ENCODE measurements around the gene TKTL2.

GRCh38 chr4:163493643-163494359 lies 20.2 kb upstream of the TKTL2 start:
- TF ChIP-seq, protein P1, sequence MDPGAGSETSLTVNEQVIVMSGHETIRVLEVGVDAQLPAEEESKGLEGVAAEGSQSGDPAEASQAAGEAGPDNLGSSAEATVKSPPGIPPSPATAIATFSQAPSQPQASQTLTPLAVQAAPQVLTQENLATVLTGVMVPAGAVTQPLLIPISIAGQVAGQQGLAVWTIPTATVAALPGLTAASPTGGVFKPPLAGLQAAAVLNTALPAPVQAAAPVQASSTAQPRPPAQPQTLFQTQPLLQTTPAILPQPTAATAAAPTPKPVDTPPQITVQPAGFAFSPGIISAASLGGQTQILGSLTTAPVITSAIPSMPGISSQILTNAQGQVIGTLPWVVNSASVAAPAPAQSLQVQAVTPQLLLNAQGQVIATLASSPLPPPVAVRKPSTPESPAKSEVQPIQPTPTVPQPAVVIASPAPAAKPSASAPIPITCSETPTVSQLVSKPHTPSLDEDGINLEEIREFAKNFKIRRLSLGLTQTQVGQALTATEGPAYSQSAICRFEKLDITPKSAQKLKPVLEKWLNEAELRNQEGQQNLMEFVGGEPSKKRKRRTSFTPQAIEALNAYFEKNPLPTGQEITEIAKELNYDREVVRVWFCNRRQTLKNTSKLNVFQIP (CRISPR knock-in tag; IDR thresholded peaks at IDR 0.05; ENCODE audit: borderline replicate concordance, low read depth), result no peak
- TF ChIP-seq ZFP3 (CRISPR knock-in tag; IDR thresholded peaks at IDR 0.05) (no peak), ZNF8 (CRISPR knock-in tag; IDR thresholded peaks at IDR 0.05) (no peak)
- TF ChIP-seq, protein P2, sequence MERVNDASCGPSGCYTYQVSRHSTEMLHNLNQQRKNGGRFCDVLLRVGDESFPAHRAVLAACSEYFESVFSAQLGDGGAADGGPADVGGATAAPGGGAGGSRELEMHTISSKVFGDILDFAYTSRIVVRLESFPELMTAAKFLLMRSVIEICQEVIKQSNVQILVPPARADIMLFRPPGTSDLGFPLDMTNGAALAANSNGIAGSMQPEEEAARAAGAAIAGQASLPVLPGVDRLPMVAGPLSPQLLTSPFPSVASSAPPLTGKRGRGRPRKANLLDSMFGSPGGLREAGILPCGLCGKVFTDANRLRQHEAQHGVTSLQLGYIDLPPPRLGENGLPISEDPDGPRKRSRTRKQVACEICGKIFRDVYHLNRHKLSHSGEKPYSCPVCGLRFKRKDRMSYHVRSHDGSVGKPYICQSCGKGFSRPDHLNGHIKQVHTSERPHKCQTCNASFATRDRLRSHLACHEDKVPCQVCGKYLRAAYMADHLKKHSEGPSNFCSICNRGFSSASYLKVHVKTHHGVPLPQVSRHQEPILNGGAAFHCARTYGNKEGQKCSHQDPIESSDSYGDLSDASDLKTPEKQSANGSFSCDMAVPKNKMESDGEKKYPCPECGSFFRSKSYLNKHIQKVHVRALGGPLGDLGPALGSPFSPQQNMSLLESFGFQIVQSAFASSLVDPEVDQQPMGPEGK (CRISPR knock-in tag; IDR thresholded peaks at IDR 0.05; ENCODE audit: borderline replicate concordance), result no peak
